Measurements from ENCODE around the gene STAB2.

GRCh38 chr12:103716517-103717196 is 129.6 kb downstream of the STAB2 start:
- no peak for TF ChIP-seq EZH2 (IDR thresholded peaks at IDR 0.05)
- no peak for TF ChIP-seq POLR2AphosphoS5 (IDR thresholded peaks at IDR 0.05; ENCODE audit: borderline replicate concordance, low read depth, low read length)
- no peak for TF ChIP-seq FOXP2 (optimal IDR thresholded peaks at IDR 0.05; ENCODE audit: control extremely low read depth, extremely low read length, insufficient read depth)
